Activated T-cell treated with anti-CD3 and anti-CD28 coated beads for 24 hours (primary cell): ENCODE measurements around the gene KRT81.
A peak's percentile ranks its signal among the peaks of the same experiment; 100 is the strongest.
"Not testable (repeated sequence)": the region's sequence is repeated elsewhere in the genome, so short reads cannot be mapped to it uniquely, and the experiment has no call there.

Source experiments
- DNase-seq: peaks from one replicate; pipeline ENCODE4 v3.0.0-alpha.2; 2020; ENCODE audit warnings: low read depth

Gene KRT81

GRCh38 chr12:52296572-52297215 lies 5.4 kb upstream of the KRT81 start:
- no peak for DNase-seq

GRCh38 chr12:52295663-52296062 lies 4.3 kb upstream of the KRT81 start:
- no peak for DNase-seq

- no peak for DNase-seq
Measured at GRCh38 chr12:52294803-52295202, 3.5 kb upstream of the KRT81 start.

GRCh38 chr12:52293926-52294325 lies 2.6 kb upstream of the KRT81 start:
- DNase-seq, result no peak

GRCh38 chr12:52290483-52291134 lies 725 bp downstream of the KRT81 start:
- not testable (repeated sequence) for DNase-seq

- DNase-seq, result not testable (repeated sequence)
Measured at GRCh38 chr12:52287816-52288805, 3.2 kb downstream of the KRT81 start.

- not testable (repeated sequence) for DNase-seq
Measured at GRCh38 chr12:52286857-52287785, 4.2 kb downstream of the KRT81 start.

- no peak for DNase-seq
Measured at GRCh38 chr12:52285851-52286530, 5.3 kb downstream of the KRT81 start.

- DNase-seq, result no peak
Measured at GRCh38 chr12:52285172-52285745, 6.1 kb downstream of the KRT81 start.

GRCh38 chr12:52284562-52285171 lies 6.7 kb downstream of the KRT81 start:
- DNase-seq, result no peak

- no peak for DNase-seq
Measured at GRCh38 chr12:52280796-52281560, 10.4 kb downstream of the KRT81 start.

GRCh38 chr12:52280319-52280795 lies 11.0 kb downstream of the KRT81 start:
- DNase-seq, result no peak

GRCh38 chr12:52279422-52280318 lies 11.7 kb downstream of the KRT81 start:
- no peak for DNase-seq

GRCh38 chr12:52278575-52279421 lies 12.5 kb downstream of the KRT81 start:
- peak; percentile 66 for DNase-seq

- no peak for DNase-seq
Measured at GRCh38 chr12:52277486-52278245, 13.7 kb downstream of the KRT81 start.

- no peak for DNase-seq
Measured at GRCh38 chr12:52275686-52276085, 15.6 kb downstream of the KRT81 start.
